Fibroblast of pulmonary artery (primary cell): ENCODE data around the gene ARRDC4.

ENCODE experiments used
- DNase-seq: peaks from one replicate; pipeline ENCODE4 v3.0.0-alpha.2; 2010; ENCODE audit warnings: low read depth
- H3K4me3 ChIP-seq: replicated peaks from 2 replicates; pipeline ENCODE4 v1.5.1; 2011; ENCODE audit warnings: low read depth, mild to moderate bottlenecking, control low read depth, low read length, moderate library complexity
- CTCF ChIP-seq: IDR thresholded peaks from 2 replicates; pipeline ENCODE4 v1.5.1; 2011; ENCODE audit warnings: mild to moderate bottlenecking, control low read depth, low read length, inconsistent platforms; ENCODE audit errors: missing control alignments

Gene ARRDC4

GRCh38 chr15:97976766-97977503, 16.4 kb downstream of the ARRDC4 start:
- H3K4me3 ChIP-seq = no peak overlapping the region
- no peak for DNase-seq
- no peak for TF ChIP-seq CTCF

GRCh38 chr15:97977734-97978133, 17.2 kb downstream of the ARRDC4 start:
- no peak overlapping the region for H3K4me3 ChIP-seq
- no peak for TF ChIP-seq CTCF
- no peak for DNase-seq

GRCh38 chr15:97978401-97979139, 18.1 kb downstream of the ARRDC4 start:
- TF ChIP-seq CTCF = no peak
- DNase-seq = no peak
- H3K4me3 ChIP-seq = no peak overlapping the region

GRCh38 chr15:97979140-97979520, 18.6 kb downstream of the ARRDC4 start:
- H3K4me3 ChIP-seq = no peak overlapping the region
- no peak for TF ChIP-seq CTCF
- no peak for DNase-seq

- DNase-seq = no peak
- H3K4me3 ChIP-seq = no peak overlapping the region
- no peak for TF ChIP-seq CTCF
Measured at GRCh38 chr15:97981058-97981457, 20.6 kb downstream of the ARRDC4 start.

GRCh38 chr15:97981758-97982157, 21.3 kb downstream of the ARRDC4 start:
- DNase-seq = no peak
- no peak for TF ChIP-seq CTCF
- no peak overlapping the region for H3K4me3 ChIP-seq
